GM12865 (cell line): ENCODE measurements around the gene FZD10.

Experiments used
- DNase-seq: peaks from one replicate; pipeline ENCODE4 v3.0.0; 2010; ENCODE audit warnings: low read depth
- H3K4me3 ChIP-seq: 2 replicates; pipeline ENCODE4 v1.5.1; 2011; ENCODE audit warnings: mild to moderate bottlenecking, low read depth, low read length, control low read depth
- CTCF ChIP-seq: IDR thresholded peaks from 2 replicates; pipeline ENCODE4 v1.5.1; 2011; ENCODE audit warnings: low read length, control low read depth, low read depth, inconsistent platforms; ENCODE audit not compliant: insufficient read depth; ENCODE audit errors: missing control alignments

Gene FZD10

GRCh38 chr12:130152386-130152785 lies 9.9 kb upstream of the FZD10 start:
- TF ChIP-seq CTCF, result no peak
- no peak overlapping the region for H3K4me3 ChIP-seq
- DNase-seq, result no peak

- TF ChIP-seq CTCF, result no peak
- DNase-seq, result no peak
- no peak overlapping the region for H3K4me3 ChIP-seq
Measured at GRCh38 chr12:130153803-130154202, 8.5 kb upstream of the FZD10 start.

DNA sequence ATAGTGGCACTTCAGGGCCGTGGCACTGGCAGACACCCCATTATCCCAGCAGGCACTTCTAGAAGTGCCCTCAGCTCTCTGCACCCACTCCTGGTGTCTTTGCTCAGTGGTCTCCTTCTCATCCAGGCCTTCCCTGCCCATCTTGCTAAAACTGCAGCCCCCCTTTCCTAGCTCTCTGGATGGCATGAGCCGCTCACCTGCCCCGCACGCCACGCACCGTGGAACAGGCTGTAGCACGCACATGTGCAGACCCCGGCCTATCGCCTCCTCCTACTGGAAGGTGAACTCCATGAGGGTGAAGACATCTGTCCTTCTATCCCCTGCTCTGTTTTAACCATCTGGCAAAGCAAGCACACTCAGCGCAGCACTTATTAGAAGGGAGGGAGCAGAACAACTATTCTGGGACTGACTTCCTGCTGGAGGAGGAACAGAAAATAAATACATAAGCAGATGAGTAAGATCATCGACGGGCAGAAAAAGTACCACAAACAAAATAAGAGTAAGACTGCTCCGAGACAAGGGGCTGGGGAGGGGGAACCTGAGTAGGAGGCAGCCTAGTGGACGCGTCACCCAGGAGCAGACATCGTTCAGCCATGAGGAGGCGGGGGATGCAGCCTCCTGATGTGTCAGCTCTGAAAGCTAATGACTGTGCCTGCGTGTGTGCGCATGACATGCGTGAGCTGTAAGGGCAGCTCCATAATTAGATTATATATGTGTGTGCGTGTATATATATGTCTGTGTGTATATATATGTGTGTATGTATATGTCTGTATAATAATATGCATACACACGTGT lies 7.8 kb upstream of the FZD10 start:
- DNase-seq, result no peak
- no peak for TF ChIP-seq CTCF
- no peak overlapping the region for H3K4me3 ChIP-seq

DNA sequence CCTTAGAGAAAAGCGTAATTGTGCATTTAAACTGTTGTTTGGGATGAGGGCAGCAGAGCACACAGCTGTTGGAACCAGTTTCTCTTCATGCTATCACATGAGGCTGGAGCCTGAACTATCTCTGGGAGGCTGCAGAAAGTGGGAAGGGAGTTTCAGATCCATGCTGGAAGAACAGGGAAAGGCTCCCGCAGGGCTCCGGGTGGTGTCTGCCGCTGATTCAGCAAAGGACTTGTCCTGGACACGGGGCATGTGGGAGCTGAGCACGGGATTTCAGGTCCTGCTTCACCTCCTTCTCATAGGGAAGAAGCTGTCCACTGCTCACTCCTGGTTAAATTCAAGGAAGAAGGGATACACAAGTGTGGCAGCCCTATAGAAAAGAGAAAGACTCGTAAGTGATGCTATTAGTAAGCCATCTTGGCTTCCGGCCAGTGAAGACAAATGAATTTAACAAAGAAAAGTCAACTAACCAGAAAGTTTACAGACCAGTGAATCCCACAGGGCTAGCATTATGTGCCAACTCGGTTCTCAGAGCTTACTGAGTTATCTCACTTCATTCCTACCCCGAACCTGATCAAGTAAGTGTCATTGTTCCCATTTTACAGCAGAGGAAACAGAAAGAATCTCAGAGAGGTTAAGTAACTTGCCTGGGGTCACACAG lies 6.7 kb upstream of the FZD10 start:
- TF ChIP-seq CTCF, result no peak
- no peak for DNase-seq
- H3K4me3 ChIP-seq, result no peak overlapping the region

DNA sequence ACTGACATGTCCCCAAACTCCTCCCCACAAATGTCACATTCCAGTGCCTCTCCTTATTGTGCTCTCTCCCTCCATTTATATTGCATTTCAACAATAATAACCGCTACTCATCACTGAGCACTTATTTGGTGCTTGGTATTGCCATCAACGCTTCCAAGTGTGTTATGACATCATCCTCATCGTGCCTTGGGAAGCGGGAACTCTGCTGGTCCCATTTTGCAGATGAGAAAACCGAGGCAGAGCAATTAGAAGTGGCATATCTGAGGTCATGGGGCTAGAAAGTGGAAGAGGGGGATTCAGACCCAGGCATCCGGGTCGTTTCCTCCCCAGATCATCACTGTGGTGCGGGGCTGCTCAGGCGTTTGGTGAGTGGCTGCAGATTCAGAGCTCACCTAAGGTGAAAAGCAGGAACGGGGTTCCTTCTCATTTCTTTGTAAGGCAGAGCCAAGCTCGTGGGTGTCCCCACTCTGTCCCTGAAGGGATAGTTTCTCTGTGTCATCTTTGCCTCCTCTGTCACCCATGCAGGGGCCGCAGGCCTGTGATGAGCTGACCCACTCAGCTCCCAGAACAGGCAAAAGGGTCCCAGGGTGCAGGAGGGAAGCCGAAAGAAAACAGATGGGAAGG lies 5.5 kb upstream of the FZD10 start:
- no peak for DNase-seq
- no peak for TF ChIP-seq CTCF
- H3K4me3 ChIP-seq, result no peak overlapping the region

- H3K4me3 ChIP-seq, result no peak overlapping the region
- no peak for TF ChIP-seq CTCF
- no peak for DNase-seq
Measured at GRCh38 chr12:130157998-130158753, 4.1 kb upstream of the FZD10 start.
